ENCODE results near the gene DAPP1.

GRCh38 chr4:99783940-99784339 is 32.7 kb upstream of the DAPP1 start:
- TF ChIP-seq CTCF (IDR thresholded peaks at IDR 0.05) (no peak), EP300 (IDR thresholded peaks at IDR 0.05) (no peak)
